Lower leg skin (tissue), 3 donors: ENCODE measurements around the gene INSC.

Experiments
- POLR2A ChIP-seq, 2 donors: fragments of 450-650 bp; IDR thresholded peaks; one replicate each; pipeline ENCODE4 v1.6.1; 2016 to 2017; ENCODE audit warnings: antibody characterized with exemption in 2 of 2, mild to moderate bottlenecking in 1 of 2, moderate library complexity in 1 of 2
- TF ChIP-seq, protein P1 (sequence below), 3 donors: fragments of 450-650 bp; IDR thresholded peaks; one replicate each; pipeline ENCODE4 v1.5.1; 2016; ENCODE audit warnings: antibody characterized with exemption in 3 of 3, mild to moderate bottlenecking in 3 of 3, moderate library complexity in 2 of 3

DNA sequence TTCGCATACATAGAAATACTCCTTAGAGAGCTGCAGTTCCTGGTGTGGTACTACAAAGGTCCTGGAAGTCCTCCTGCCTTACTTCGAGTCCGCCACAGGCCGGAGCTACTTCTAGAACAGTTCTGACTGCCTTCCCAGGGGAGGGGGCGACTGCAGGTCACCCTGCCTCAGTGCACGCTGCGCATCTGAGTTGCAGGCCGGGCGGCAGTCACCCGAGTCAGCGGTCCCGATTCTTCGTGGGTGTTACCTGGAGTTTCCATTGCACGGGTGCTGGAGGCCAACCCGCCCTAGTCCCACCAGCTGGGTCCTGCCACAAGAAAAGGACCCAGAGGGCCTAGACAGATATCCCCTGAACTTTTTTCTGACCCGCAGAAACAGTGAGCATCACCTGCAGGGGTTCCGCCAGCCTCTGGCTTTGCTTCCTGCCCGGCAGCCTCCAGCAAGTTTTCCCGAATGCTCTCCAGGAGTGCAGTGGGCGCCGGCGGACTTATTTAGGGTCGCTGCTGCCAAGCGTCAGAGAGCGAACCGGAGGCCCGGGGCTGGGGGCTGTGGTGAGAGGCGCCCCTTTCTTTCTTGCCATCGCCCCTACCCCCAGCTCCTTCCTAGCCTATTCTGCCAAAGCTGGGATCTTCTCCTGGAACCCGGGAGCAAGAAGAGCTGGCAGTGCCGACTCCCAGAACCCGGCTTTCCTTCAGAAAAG is 43.0 kb upstream of the INSC start:
- TF ChIP-seq, protein P1, sequence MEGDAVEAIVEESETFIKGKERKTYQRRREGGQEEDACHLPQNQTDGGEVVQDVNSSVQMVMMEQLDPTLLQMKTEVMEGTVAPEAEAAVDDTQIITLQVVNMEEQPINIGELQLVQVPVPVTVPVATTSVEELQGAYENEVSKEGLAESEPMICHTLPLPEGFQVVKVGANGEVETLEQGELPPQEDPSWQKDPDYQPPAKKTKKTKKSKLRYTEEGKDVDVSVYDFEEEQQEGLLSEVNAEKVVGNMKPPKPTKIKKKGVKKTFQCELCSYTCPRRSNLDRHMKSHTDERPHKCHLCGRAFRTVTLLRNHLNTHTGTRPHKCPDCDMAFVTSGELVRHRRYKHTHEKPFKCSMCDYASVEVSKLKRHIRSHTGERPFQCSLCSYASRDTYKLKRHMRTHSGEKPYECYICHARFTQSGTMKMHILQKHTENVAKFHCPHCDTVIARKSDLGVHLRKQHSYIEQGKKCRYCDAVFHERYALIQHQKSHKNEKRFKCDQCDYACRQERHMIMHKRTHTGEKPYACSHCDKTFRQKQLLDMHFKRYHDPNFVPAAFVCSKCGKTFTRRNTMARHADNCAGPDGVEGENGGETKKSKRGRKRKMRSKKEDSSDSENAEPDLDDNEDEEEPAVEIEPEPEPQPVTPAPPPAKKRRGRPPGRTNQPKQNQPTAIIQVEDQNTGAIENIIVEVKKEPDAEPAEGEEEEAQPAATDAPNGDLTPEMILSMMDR (IDR thresholded peaks at IDR 0.05) = no peak
- no peak for TF ChIP-seq POLR2A (IDR thresholded peaks at IDR 0.05)
